ENCODE measurements around the gene TRIM29.
A peak's percentile ranks its signal among the peaks of the same experiment; 100 is the strongest.

The TRIM29 gene

GRCh38 chr11:120136356-120136755, 1.6 kb downstream of the TRIM29 start:
- DNase-seq, result peak; percentile 65 to 70

DNA sequence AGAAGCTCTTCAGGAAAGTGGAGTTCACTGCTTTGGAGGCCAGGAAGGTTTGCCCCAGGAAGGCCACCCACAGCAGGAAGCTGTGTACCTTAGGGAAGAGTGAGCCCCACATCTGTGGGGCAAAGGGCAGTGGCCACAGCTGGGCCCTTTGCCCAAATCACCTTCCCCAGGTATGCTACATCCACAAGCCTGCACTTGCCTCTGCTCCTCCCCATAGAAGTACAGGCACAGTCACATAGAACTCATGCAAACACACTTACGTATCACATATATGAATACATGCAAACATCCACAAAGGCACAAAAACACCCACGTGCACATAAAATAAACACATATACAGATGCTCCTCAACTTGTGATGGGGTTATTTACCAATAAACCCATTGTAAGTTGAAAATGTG, 2.1 kb downstream of the TRIM29 start:
- DNase-seq, result peak; percentile 60 to 86

GRCh38 chr11:120134931-120135228, 3.0 kb downstream of the TRIM29 start:
- no peak for DNase-seq

DNA sequence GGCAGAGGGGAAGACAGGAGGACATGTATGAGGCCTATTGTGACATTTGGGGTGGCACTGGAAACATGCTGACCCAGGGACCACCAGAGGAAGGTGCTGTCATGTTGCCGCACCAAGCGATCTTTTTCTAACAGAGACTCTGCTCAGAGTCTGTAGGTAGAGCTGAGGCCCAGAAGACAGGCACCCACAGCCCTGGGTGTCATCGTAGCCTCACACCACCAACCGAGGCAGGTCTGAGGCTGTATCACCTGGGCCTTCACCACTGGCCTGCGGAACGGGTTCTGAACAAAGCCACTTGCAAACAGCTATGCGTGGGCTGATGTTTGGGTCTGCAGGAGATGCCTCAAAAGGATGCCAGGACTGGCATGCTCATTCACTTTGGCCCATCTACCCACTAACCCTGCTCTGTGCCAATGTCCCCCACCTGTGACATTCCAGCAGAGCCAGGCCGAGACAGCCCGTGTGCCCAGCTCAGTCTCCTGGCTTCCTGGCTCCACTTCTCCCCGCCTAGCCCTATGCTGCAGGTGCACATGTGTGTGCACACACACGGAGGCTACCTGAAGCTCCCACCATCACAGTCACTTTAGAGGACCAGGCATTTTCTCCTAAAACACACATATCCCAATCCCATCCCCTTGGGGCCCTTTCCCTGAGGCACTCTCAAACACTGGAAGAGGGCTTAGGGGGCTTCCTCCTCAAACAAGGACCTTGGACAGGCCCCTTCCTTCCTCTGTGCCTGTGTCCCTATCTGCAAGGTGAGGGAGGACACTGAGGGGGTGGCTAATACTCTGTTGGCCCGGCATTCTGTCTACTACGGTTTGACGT, 3.6 kb downstream of the TRIM29 start:
- DNase-seq, result peak in 1 of 2 experiments; percentile 66

DNA sequence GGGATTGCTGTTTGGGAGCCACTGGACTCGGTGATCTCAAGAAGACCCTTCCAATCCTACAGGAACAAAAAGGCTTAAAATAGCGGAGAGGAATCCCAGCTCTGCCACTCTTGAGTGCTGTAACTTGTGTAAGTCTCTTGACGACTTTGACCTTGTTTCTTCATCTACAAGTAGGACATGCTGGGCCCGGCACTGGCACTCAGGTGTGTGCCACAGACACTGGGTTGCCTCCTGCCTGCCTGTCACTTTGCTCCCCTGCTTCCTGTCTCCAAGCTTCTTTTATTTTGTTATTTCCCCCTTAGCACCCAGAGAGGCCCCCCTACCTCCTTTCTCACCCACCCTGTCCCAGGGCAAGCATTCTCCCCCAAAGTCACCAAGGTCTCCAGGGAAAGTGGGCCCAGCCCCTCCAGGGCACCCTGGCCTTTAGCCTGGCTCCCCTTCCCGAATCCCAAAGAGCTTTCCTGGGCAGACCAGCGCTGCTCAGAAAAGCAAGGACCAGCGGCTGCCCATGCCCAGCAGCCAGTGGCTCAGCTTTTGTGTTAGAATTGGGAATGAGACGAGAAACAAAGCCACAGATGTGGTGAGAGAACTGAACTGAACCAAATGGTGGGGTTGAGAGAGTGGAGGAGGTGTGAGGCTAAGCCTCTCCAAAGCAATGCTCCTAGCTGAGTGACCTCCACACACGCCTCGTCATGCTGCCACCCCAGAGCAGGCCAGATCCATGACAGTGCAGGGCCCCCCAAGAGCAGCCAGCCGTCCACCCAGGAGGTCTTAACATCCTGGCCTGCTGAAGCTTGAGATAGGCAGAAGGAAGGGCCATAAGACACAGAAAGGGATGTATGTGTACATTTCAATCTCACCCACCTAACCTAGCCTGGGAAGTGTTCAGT, 4.5 kb downstream of the TRIM29 start:
- DNase-seq, result no peak

DNA sequence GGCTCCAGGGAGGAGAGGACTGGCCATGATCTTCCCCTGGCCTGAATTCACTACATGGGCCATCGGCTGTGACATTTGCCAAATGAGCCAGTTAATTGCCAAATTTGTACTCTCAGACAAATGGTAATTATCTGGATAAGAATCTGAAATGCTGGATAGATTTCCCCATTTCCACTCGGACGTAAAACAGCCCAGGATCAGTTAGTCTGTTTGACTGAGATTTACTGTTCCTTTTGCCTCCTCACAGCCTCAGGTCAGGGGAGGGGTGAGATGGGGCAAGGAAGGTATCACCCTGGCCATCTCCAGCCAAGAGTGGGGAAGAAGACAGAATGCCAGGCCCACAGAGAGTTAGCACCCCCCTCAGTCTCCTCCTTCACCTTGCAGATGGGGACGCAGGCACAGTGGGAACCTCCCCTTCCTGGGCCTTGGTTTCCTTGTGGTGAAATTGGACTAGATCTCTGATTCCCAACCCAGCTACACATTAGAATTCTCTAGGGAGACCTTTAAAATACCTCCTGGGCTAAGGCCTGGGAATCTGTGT, 5.2 kb downstream of the TRIM29 start:
- DNase-seq, result no peak

- DNase-seq, result peak; percentile 99
Observed at GRCh38 chr11:120131941-120132644, 5.8 kb downstream of the TRIM29 start.

DNA sequence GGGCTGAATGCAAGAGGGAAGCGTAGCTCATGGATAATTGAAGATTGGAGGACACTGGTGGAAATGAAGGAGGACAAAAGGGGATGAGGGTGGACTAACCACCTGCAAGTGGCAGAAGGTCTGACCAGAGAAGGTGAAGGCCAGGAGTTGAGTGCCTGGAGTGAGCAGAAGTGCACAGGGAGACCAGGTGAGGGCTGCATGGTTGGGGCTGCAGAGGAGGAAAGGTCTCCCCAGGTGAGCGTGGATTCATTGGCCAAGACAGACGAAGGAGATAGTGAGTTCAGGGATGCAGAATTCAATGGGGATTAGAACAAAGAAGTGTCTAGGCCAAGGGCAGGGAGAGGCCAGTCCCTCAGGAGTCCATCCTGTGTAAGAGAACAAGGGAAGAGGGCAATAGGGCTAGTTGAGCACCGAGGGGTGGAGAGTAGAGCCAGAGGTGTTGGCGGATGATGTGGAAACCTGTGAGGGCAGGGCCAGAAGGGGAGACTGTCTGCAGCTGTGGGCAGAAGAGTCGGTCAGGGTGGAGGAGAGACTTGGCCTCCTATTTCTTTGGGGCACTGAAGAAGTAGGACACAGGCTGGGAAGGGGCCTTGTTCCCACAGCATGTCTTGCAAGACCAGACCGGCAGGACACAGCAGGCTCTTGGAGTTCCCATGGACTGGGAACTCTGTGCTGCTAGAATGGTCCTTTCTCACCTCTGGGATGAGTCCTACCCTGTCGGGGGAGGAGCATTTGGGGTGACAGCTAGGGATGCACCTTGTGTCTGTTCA, 6.7 kb downstream of the TRIM29 start:
- no peak for DNase-seq

DNA sequence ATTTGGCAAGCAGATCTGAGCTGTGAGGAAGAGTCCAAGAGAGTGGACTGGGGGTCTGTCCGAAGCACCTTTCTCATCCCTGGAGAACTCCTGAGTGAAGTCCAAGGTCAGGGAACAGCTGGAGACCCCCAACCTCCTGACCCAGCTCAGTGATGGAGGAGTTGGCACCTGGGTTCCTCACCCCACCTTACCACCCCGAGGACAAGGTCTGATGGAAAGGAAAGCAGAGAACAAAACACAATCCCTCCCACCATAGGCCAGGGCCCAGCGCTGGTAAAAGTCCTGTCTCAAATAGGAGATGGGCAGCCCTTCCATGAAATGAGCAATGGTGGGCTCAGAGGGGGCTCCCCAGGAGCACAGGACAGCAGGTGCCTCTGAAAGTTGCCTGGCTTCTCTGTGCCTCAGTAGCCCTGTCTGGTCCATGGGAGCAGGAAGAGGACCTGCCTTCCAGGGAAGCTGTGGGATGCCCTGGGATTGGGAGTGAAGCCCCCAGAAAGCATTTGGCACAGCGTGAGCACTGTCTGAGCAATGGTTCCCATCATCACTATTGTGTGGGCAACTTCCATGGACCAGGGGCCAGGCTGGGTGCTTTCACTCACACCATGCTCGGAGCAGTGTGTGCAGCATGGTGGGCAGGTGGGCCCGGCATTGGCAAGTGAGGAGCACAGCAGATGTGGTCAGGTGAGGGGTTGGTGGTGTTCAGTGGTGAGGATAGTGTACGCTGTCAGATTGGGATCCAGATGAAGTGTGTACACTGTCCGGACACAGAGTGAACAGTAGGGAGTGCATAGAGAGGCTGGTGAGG, 7.5 kb downstream of the TRIM29 start:
- no peak for DNase-seq

DNA sequence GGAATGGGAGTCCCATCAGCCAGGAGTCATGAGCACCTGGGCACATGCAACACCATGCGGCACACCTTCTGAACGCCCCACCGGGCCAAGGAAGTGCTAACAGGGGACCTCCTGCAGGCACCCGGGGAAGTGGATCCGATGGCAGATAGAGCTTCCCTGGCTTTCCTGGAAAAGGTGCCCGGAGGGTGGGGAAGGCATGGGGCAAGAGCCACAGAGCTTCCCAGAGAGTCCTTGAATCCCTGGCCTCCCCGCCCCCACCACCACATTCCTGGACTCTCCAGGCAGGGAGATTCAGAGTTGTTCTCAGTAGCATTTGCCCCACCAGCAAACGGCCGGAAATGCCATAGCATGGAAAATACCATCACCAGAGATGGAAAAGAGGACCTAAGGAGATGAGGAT, 8.3 kb downstream of the TRIM29 start:
- no peak for DNase-seq

- DNase-seq, result no peak
Observed at GRCh38 chr11:120128392-120129119, 9.4 kb downstream of the TRIM29 start.

DNA sequence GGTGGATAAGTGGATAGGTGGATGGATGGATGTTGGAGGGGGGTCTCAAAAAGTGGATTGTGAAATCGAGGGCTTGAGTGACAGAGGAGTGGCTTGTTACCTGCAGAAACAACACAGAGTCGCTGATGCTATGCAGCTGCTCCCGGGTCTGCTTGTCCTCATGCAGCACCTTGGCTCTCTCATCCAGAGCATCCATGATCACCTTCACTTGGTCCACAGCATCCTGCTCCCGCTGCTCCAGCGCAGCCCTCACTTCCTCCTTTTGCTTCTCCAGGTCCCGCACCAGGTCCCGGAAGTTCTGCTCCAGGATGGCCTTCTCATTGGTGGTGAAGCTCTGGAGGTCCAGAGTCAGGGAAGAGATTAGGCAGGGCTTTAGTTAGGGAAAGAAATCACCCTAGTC, 10.7 kb downstream of the TRIM29 start:
- no peak for DNase-seq

DNA sequence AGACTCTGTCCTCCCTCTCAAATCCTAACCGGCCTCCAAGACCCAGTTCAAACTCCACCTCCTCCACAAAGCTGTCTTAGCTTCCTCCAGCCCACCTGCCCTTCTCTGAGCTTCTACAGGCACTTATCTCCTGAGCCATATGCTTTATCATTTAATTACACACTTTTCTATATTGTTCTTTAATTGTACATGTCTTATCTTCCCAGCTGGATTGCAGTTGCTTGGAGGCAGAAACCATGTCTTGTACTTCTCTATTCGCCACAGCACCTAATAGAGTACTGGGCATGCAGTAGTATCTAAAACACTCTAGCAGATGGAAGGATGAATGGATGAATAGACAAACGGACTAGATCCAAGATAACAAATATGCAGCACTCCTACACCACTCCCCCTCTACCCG, 11.3 kb downstream of the TRIM29 start:
- DNase-seq, result no peak

DNA sequence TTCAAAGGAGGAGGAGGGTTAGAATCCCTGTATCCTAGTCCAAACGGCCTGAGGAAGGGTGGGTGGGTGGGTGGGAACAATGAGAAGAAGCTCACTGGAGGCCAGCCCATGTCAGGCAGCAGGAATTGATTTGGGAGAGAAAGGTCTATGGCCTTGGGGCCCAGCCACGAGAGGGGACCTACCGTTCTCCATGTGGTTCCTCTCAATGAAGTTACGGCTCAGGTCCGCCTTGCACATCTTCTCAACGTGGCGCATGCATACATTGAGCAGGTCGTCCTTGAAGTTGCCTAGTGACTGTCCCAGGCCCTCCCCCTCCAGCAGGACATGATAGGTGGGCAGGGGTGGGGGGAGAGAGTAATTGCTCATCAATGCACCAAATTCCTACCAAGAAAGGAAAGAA, 12.4 kb downstream of the TRIM29 start:
- DNase-seq, result no peak

DNA sequence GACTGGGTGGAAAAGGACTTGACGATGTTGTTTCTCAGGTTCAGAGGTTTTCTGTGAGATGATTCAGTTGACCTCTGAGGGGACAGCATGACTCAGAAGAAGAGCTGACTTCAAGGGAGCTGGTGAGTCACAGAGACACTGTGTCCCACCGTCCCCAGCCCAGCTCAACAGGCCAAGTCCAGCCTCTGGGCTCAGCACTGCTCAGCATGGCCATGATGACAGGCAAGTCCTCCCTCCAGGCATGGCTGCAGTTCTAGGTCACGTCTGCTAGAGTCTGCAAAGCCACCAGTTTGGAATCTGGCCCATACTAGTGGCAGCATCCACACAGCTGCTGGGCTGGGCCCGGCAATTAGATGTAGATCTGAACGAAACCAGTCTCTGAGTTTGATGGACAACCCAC, 12.9 kb downstream of the TRIM29 start:
- no peak for DNase-seq

DNA sequence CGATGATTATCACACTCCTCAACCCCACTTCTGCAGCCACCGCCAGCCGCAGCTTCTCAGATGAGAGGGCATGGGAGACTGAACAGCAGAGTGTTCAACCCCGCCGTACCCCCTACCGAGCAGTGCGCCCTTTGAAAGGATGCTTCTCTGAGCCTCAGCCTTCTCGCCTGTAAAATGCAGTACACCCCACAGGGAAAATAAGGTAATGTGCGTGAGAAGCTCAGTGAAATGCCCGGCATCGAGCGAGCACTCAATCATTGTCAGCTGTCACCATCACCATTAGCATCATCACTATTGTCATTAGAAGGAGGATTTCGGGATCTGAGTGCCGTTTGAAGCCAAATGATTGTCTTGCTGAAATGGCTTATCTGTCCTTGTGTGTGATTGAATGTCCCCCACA, 13.6 kb downstream of the TRIM29 start:
- no peak for DNase-seq

- DNase-seq, result no peak
Observed at GRCh38 chr11:120123946-120124345, 14.0 kb downstream of the TRIM29 start.

GRCh38 chr11:120122924-120123683, 14.8 kb downstream of the TRIM29 start:
- DNase-seq, result no peak

DNA sequence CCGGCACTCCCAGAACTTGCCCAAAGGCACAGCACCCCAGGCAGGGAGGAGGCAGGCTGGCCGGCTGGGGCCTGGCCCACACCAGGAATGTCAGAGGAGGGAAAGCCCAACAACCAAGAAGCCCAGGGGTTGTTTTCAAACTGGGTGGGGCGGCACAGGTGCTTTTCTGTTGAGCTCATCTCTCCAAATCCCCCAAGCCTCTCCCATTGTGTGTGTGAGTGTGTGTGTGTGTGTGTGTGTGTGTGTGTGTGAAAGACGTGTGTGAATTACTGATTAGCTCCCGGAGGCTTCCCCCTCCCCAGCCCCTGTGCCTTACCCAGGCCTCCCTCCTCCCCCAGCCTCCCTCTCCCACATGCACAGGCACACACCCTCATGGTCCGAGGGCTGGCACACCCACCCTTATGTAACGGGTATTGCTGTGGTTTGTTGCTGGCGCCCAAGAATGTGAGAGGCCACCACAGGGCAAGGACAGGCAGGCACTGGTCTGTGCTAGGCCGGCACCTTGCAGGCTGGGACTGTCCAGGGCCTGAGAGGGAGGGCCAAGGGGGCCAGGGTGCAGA, 15.9 kb downstream of the TRIM29 start:
- DNase-seq, result no peak

DNA sequence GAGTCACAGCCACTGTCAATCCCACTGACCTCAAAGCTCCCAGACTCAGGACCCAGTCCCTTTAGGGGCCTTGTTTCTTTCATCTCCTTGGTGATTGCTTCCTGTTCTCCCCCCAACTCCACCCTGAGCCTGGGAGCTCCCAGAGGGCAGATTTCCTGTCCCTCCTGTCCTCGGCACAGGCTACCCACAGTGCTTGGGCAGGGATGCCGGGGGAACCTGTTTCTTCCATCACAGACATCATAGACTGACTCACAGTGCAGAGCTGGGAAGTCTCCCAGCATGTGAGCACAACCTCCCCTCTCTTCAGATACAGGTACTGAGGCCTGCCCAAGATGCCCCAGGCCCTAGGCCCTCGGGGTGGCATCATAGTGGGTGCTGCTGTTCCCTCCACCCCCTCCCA, 16.6 kb downstream of the TRIM29 start:
- no peak for DNase-seq

All from NCI-H526 (cell line).